Activated T-helper 1 cell treated with anti-CD3 and anti-CD28 coated beads, Interleukin-2, amount 50 U/mL, for 16 hours (primary cell): Measurements from ENCODE around the gene RRM2.
"Not testable (repeated sequence)": the region's sequence is repeated elsewhere in the genome, so short reads cannot be mapped to it uniquely, and the experiment has no call there.

Experiments used
- DNase-seq, 2 donors: peaks; one replicate each; pipeline ENCODE4 v3.0.0-alpha.2; 2020; ENCODE audit warnings: low read depth in 1 of 2, low spot score in 1 of 2

Gene RRM2

GRCh38 chr2:10091182-10091888 lies 31.2 kb upstream of the RRM2 start:
- DNase-seq: no peak

GRCh38 chr2:10091889-10092244 lies 30.7 kb upstream of the RRM2 start:
- DNase-seq: not testable (repeated sequence)

- DNase-seq: no peak
Observed at GRCh38 chr2:10094271-10094814, 28.2 kb upstream of the RRM2 start.

- no peak for DNase-seq
Observed at GRCh38 chr2:10095175-10095574, 27.4 kb upstream of the RRM2 start.

GRCh38 chr2:10096641-10097040 lies 25.9 kb upstream of the RRM2 start:
- no peak for DNase-seq

- no peak for DNase-seq
Observed at GRCh38 chr2:10097352-10098148, 25.0 kb upstream of the RRM2 start.

GRCh38 chr2:10101491-10101890 lies 21.0 kb upstream of the RRM2 start:
- no peak for DNase-seq

- DNase-seq: no peak
Observed at GRCh38 chr2:10103179-10103578, 19.4 kb upstream of the RRM2 start.

- DNase-seq: not testable (repeated sequence)
Observed at GRCh38 chr2:10104906-10105305, 17.6 kb upstream of the RRM2 start.

- no peak for DNase-seq
Observed at GRCh38 chr2:10109311-10109710, 13.2 kb upstream of the RRM2 start.

- no peak for DNase-seq
Observed at GRCh38 chr2:10119027-10119325, 3.6 kb upstream of the RRM2 start.

- DNase-seq: no peak
Observed at GRCh38 chr2:10119601-10120157, 2.9 kb upstream of the RRM2 start.

- peak; percentile 84 to 86 for DNase-seq
Observed at GRCh38 chr2:10120158-10120876, 2.2 kb upstream of the RRM2 start.

GRCh38 chr2:10120877-10121574 lies 1.5 kb upstream of the RRM2 start:
- no peak for DNase-seq

- no peak for DNase-seq
Observed at GRCh38 chr2:10123281-10123680, 742 bp downstream of the RRM2 start.

- no peak for DNase-seq
Observed at GRCh38 chr2:10124538-10125045, 2.1 kb downstream of the RRM2 start.

GRCh38 chr2:10125842-10126631 lies 3.5 kb downstream of the RRM2 start:
- no peak for DNase-seq

GRCh38 chr2:10126632-10127026 lies 4.1 kb downstream of the RRM2 start:
- no peak for DNase-seq

GRCh38 chr2:10128420-10128819 lies 5.9 kb downstream of the RRM2 start:
- no peak for DNase-seq

GRCh38 chr2:10129490-10129889 lies 7.0 kb downstream of the RRM2 start:
- no peak for DNase-seq
